ENCODE results near the gene GPBAR1.
"Not testable (repeated sequence)": the region's sequence is repeated elsewhere in the genome, so short reads cannot be mapped to it uniquely, and the experiment has no call there.

Gene GPBAR1

DNA sequence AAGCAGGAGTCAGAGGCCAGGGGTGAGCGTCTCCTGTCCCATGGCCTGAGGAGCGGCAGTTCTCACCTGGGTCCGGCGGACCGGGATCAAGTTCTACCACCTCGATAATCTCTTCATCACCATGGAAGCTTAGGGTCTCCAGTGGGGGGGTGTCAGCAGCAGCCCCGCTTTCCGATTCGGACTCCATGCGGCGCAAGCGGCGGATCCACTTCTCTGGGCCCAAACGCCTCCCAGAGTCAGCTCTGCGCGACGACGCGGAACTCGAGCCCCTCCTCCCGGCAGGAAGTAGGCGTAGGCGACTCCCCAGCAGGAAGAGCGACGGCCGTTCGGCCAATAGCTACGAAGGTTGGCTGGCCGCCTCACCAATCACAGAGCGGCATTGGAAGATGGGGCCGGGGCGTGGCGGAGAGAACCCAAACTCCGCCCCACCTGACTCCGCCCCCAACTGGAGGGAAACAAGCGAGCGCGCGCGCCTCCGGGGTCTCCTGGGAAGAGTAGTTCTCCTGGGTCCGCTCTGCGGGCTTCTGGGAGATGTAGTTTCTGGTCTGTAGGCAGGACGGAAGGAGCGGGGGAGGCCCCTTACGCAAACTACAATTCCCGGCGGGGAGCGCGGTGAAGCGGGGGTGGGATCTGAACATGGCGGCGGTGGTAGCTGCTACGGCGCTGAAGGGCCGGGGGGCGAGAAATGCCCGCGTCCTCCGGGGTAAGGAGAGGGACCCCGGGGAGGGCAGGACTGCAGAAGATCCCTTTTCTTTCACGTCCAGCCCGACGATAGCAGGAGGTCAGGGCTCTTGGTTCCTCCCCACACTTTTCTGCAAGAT lies 9.3 kb downstream of the GPBAR1 start, which contains the start of the genes AAMP and PNKD:
Gene AAMP (minus strand): TSS at position 238 of the 821 bp plus-strand sequence. CDS start 51 bp downstream, at position 187.
Gene PNKD (plus strand): TSS at position 620 of the 821 bp plus-strand sequence. CDS start 17 bp downstream, at position 637.
- DNase-seq (ENCODE audit: low read depth) = peak; percentile 100

DNA sequence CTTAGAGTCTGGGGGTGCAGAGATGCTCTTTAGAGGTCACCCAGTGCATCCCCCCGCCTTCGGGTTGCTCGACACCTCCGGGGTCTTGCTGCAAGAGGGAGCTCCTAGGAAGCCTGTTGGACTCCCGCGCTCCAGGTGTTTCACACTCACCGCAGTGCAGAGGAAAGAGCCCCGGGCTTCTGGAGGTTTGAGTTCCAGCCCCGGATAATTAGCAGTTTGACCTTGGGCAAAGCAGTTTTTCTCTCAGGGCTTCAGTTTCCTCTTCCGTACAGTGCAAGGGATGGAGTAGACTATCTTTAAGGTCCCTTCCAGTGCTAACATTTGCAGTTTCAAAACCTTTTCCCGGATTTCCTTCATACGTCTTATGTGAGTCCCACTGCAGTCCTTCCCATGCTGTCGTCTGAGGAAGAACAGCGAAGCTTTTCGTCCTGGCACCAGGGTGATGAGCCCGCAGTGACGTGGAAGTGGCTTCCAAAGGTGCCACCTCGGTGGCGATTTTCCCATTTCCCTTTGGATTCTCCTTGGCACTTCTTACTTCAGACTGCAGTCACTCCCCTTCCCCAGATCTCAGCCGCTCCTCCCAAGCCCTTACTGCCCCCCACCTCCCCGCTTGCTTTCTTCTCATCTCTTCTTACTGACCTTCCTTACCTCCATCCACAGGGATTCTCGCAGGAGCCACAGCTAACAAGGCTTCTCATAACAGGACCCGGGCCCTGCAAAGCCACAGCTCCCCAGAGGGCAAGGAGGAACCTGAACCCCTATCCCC lies 10.1 kb downstream of the GPBAR1 start:
- DNase-seq (ENCODE audit: low read depth) = peak; percentile 47

DNA sequence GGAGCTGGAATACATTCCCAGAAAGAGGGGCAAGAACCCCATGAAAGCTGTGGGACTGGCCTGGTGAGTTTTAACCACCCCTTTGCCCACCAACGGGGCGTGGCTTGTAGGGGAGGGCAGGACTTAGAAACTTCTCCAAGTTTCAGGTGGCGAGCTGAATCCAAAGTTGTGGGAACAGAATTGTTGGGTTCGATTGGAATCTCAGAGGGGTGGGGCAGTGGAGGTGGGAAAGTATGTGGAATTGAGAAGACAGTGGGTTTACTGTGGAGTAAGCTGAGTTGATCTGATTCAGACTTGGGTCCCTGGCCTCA lies 10.6 kb downstream of the GPBAR1 start:
- no peak for DNase-seq (ENCODE audit: low read depth)

DNA sequence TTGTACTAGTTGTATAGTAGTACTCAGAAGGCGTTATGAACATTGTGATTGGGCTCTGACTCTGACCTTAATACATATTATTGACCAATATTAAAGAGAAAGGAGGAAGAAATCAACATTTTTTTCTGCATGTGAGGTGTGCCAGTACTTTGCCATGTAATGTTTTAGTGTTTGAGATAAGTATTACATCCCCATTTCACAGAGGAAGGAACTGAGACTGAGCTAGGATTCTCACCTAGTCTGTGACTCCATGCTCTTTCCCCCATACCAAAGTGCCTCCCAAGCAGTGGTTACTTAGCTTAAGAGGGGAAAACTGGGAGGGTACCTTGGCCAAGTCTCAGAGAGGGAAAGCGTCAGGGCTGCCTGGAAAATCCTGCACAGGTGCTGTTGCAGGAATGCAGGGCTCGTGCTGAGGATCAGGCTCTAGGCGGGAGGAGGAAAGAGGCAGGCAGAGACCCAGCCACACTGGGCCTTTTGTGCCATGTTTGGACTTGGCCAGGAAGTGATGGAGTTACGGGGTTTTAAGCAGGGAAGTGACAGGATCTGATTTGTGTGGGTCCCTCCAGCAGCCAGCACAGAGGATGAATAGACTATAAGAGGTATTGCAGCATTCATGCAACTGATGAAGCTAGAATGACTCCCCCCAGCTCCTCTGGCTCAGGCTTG lies 11.2 kb downstream of the GPBAR1 start:
- no peak for DNase-seq (ENCODE audit: low read depth)

DNA sequence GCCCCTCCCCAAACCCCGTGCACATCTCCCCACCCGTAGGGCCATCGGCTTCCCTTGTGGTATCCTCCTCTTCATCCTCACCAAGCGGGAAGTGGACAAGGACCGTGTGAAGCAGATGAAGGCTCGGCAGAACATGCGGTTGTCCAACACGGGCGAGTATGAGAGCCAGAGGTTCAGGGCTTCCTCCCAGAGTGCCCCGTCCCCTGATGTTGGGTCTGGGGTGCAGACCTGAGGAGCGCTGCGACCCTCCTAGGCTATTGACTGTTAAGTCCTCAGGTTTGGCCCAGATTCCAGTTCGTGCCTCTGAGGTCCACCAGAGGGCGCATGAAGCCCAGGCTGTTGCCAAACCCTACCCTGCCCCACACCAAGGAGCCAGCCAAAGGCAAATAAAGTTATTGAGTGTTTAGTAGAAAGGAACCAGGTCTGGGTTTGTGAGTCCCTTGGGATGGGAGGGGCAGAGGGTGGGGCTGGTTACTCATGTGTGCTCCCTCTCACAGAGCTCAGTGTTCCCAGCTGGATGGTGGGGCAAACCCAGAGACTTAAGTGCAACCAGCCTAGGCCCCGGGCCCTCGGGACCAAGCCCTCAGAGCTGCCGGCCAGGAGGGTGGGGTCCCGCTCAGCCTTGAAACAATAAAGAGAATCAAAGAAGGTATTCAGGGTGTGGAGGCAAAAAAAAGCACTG lies 11.9 kb downstream of the GPBAR1 start:
- peak; percentile 92 for DNase-seq (ENCODE audit: low read depth)

DNA sequence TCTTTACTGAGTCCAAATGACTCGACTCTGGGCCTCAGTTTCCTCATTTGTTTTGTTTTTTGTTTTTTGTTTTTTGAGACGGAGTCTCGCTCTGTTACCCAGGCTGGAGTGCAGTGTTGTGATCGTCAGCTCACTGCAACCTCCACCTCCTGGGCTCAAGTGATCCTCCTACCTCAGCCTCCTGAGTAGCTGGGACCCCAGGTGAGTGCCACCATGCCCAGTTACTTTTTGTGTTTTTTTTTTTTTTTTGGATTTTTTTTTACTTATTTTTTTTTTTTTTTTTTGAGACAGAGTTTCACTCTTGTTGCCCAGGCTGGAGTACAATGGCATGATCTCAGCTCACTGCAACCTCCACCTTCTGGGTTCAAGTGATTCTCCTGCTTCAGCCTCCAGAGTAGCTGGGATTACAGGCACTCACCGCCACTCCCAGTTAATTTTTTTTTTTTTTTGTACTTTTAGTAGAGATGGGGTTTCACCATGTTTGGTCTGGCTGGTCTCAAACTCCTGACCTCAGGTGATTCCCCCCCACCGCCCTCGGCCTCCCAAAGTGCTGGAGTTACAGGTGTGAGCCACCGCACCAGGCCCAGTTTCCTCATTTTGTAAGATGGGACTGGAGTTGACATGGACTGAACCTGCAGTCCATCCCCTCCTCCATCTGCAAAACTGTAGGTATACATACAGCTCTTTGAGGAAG lies 12.5 kb downstream of the GPBAR1 start:
- DNase-seq (ENCODE audit: low read depth) = not testable (repeated sequence)

DNA sequence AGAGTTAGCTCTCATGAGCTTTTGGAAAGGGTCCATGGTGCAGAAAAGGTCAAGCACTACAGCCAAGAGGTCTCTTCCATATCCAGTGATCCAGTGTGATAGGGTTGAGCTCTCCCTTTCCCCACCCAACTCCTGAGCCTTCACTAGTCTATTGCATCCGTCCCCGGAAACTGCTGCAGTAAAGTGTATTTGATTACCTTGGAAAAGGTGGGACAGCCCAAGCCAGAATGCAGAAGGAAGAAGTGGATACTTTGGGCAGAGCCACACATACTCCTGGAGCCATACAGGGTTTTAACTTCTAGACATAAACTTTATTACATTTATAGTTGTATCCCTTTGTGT lies 13.1 kb downstream of the GPBAR1 start:
- no peak for DNase-seq (ENCODE audit: low read depth)

DNA sequence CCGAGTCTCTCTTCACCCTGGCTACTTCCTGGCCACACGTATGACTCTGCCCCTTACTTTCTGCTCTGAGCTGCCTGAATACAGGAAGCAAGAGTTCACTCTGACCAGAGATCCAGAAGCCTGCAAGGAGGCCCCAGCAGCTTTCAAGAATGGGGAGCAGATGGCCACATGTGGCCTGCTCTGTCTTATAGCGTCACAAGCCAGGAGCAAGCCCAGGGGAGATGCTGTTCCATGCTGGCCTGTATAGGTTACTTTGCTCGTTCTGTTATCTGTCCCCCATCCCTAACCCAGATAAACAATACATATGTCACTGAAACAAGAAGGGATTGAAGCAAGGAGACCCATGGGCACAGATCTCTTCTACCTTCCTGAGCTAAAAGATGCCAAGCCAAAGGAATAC lies 13.8 kb downstream of the GPBAR1 start:
- DNase-seq (ENCODE audit: low read depth) = no peak

DNA sequence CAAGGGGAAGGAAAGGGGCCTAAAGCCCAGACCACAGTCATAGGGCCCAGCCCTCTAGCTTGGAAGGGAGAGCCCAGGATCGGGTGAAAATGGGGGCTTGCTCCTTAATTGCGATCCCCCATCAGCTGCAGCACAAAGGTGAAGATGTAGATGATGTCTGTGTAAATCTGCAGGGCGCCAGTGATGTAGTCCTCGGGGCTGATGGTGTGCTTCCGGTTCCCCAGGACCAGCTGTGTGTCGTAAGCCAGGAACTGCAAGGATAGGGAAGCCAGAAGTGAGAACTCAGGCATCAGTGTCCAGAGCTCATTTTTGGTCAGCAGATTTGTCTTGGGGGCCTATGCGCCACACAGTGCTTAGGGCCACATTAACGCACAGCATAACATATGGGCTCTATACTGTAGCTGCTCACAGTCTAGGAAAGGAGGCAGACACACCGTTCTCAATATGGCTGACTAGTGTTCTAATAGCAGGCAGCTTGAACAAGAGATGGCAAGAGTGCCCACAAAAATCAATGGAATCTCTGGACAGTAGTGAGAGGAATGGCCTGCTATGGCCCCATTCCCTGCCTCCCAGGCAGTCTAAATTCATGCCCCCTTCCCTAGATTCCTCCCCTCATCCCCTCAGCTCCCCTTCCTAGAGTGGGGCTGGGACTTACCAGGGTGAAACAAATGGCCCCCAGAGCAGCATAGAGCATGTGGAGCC lies 14.7 kb downstream of the GPBAR1 start:
- no peak for DNase-seq (ENCODE audit: low read depth)

DNA sequence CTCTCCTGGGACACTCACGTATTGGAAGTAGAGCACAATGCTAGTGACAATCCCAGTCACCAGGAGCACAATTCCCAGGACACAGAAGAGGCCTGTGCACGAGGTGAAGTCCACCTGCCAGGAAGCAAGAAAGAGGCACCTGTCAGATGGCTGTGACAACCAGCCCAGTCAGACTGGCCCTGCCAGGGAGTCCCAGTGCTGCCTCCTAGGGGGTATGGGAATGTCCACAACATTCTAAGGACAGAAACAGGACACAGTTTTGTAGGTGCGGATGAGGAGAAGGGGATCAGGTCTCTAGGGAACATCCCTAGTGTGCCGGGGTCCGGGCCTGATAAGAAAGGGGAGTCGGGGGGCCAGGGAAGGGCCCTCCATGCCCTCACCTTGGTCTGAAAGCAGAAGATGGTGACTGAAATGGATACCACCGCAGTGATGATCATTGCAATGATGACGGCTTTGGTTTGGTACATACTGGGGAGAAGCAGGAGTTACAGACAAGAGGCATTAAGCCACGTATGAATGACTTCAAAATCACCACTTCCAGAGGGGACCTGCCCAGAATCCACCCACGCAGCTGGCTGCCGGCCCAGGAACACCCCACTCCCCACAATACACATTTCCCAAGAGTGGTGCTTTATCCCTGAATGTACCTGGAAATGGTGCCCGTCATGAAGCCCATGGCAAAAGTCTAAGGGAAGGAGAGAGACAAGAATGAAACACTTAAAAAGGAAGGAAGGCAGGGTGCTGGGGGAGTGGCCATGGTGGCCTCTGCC lies 16.4 kb downstream of the GPBAR1 start:
- DNase-seq (ENCODE audit: low read depth) = no peak

DNA sequence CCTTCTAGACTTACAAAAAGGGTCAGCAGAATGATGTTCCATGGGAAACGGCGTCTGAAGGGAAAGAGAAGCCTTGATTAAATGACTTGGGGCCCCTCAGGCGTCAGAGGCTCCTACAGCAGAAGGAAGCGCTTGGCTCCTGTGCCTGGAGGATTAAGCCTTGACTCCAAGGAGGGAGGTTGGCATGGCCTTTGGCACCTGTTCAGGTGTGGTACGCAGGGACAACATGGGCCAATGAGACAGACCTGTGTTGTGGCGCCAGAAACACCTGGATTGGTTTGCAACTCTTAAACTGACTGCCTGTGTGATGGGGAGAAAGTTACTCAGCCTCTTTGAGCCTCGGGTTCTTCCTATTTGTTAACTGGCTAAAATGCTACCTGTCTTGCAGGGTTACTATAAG lies 17.1 kb downstream of the GPBAR1 start:
- no peak for DNase-seq (ENCODE audit: low read depth)

DNA sequence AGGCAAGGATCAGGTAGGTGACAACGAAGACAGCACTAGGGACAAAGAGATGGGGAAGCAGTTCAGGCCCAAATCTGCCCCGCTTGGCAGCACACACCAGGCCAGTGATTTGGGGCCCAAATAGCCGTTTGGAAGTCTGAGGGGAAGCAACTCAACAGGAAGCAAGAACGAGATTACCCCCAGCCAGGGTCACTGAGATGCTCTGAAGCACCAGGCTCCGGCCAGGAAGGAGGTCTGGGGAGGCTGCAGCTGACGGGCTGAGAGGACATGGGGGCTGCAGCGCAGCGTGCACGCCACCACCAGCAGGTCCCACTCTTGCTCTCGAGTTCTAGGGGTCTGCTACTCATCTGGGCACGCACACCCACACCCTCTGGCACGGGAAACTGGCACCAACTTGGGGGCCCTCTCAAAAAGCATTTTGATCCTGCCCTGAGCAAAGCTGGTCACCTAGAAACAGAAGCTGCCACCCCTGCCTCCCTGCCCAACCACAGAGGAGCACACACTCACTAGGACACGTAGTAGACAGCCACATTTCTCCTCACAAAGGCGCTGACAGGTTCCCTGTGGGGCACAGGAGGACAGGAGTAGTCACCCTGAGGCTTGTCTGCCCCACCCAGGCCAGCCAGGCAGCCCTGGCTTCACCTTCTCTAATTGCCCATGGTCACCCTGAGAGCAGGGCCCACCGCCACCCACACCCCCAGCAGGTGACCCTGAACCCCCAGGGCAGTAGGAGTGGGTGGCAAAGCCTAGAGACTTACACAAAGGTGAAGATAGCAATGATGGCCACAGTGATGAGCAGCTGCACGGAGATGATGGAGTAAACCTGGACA lies 17.9 kb downstream of the GPBAR1 start:
- DNase-seq (ENCODE audit: low read depth) = no peak

DNA sequence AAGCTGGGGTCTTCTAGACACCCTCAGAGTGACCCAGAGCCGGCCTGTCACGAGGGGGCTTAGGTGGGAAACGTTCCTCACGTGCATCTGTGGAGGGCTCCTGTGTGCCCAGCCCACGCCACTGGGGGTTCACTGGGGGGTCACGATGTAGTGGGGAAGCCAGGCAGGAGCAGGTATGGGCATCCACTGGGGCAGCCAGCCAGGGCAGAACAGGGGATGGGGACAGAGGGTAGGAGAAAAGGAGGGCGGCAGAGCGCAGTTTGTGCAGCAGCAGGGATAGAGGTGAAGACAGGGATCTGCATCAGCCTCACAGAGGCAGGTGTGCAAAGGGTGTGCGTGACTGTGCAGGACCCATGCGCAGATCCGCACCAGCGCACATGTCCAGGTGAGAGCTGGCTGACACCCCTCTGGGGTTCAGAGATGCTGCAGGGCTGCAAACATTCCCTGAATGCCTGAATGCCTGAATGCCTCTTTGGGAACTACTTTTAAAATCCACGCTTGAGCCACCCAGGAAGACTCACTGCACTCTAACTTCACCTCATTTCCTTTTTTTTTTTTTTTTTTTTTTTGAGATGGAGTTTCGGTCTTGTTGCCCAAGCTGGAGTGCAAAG lies 19.6 kb downstream of the GPBAR1 start:
- no peak for DNase-seq (ENCODE audit: low read depth)

DNA sequence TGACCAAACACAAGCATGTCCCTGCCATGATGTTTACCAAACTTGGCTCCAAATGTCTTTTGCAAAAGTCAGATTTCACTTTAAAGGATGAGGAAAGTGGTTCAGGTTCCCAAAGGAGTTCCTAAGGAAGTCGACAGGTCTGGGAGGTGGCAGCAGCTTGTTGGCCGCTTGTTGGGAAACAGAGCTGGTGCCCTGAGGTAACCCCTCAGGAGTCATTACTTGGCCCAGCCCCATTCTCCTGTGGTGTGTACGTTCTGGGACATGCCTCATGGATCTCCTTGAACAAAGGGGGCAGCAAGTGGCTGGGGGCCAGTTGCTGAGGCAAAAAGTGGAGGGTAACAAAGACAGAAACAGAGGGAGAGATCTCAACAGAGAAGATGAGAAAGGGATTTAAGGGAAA lies 20.6 kb downstream of the GPBAR1 start:
- DNase-seq (ENCODE audit: low read depth) = no peak

DNA sequence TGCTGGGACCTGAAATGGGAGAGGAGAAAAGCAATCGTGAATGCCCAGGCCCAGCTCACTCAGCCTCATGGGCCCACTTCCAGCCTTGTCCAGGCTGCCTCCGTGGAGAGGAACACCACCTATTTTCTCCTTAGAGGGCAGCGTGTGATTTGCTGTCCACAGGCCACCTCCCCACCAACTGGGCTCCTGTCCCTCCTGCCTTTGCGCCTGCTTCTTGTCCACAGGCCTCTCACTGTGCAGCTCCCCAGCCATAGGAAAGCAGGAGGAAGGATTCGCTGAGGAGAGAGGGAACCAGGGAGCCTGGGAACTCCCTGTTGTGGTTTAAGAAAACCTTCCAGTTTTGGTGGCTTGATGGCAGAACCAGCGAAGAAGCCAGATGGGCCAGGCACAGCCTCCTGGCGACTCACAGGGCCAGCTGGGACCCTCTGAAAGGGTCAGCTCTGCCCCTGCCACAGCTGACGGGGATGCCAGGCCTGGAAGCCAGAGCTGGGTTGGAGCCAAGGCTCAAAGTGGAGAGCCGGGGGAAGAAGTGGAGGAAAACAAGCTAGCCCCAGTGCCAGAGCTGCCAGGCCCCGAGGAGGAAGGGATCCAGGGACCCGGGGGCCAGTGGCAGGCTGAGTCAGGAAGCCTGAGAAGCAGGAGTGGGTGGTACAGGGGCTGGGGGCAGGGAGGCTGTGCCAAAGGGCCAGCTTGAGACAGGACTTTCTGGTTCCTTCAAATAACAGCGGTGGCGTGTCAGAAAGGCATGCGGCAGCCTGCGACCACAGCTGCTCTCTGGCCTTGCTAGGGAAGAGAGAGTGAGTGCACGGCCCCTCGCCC lies 21.6 kb downstream of the GPBAR1 start:
- DNase-seq (ENCODE audit: low read depth) = no peak

DNA sequence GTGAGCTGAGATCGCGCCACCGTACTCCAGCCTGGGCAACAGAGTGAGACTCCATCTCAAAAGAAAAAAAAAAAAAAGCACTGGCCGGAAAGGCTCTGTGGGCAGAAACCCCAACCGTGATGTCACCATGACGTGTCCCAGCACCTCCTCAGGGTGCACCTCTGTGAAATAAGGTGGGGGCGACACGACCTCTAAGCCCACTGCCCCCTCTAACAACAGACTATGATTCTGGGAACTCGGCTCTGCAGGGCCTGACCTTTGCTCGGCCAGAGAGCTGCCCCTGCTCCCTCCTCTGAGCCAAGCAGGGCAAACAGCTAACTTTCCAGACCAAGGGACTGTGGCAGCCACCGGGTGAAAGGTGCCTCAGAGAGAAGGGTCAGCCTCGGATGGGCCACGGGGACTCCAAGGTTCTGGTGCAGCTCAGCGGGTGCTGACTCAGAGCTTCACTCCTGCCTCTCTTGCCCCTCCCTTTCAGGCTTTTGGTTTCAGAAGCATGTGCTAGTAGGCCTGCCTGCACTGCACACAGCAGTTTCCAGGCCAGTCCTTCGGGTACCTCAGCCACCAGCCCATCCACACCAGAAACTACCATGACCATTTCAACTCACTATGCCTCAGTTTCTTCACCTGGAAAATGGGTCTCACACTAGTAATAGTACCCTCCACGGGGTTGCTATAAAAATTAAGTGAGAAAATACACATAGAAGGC lies 23.4 kb downstream of the GPBAR1 start:
- peak; percentile 87 for DNase-seq (ENCODE audit: low read depth)

DNA sequence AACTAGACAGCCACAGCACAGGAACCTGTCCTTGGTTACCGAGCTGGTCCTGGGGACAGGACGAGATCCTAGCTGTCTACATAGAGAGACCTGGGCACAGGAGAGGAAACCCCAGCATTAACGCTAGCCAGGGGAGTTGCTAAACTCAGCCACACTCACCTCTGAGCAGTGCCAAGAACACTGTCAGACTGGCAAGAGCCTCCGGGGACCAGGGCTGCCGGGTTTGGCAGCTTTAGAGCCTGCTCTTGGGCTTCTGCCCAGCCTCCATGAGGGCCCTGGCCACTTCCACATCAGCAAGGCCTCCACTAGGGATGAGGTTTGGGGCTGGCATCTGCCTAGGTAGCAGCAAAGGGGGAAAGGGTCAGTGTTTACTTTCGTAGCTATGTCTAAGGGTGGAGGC lies 24.8 kb downstream of the GPBAR1 start:
- no peak for DNase-seq (ENCODE audit: low read depth)

All from ELR (cell line).